ENCODE measurements around the gene CDCP2.
"Not testable (repeated sequence)": the region's sequence is repeated elsewhere in the genome, so short reads cannot be mapped to it uniquely, and the experiment has no call there.

Gene CDCP2

DNA sequence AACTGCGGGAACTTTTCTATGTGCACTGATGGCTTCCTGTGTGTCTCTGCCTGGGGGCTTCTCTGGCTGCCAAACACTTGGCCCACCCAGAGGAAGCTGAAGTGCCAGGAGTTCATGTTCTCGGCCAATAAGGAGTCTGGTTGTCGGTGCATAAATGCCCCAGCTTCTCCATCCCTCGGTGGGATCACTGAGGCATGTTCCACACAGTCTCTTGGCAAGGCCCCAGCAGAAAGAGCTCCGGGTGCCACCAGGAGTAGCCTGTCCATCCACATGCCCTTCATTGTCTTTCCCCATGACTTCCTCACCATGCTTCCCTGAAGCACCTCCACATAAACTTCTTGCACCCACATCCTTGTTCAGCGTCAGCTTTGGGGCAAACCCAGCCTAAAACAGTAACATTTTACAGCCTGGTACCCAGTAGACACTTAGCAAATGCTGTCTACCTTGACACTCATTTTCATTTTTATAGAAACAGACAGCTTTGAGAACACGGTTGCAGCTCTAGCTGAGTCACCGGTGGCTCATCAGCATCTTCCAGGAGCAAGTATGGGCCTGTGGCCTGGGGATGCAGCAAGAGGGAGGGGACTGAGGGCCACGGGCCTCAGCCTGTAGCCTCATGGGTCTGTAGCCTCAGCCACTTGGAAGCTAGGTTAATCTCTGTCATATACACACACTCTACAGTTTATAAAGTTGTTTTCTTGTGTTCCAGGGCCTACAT is 14.8 kb upstream of the CDCP2 start:
- H3K9me3 ChIP-seq (ENCODE audit: control insufficient read depth, low read length) = no peaks in the 10 kb centered on the region
- H3K27ac ChIP-seq (ENCODE audit: low read depth, low read length, severe bottlenecking) = no peak overlapping the region
- no peaks in the 10 kb centered on the region for H3K36me3 ChIP-seq (ENCODE audit: control insufficient read depth, insufficient read depth, low read length)
- 91 to 95% methylated on average over 7 to 8 of the region's 9 CpGs for WGBS, 2 experiments (ENCODE audit: insufficient coverage in 2 of 2)
- H3K4me1 ChIP-seq (ENCODE audit: control insufficient read depth, insufficient read depth, low read length, poor library complexity, severe bottlenecking) = peaks cover 10% of the 10 kb centered on the region
- H3K4me3 ChIP-seq (ENCODE audit: extremely low read depth, insufficient read depth, low read length, poor library complexity, severe bottlenecking) = no peak overlapping the region

DNA sequence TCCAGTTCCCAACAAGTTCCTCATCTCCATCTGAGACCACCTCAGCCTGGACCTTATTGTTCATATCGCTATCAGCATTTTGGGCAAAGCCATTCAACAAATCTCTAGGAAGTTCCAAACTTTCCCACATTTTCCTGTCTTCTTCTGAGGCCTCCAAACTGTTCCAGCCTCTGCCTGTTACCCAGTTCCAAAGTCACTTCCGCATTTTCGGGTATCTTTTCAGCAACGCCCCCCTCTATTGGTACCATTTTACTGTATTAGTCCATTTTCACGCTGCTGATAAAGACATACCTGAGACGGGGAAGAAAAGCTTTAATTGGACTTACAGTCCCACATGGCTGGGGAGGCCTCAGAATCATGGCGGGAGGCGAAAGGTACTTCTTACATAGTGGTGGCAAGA is 13.6 kb upstream of the CDCP2 start:
- not testable (repeated sequence) for H3K9me3 ChIP-seq (ENCODE audit: control insufficient read depth, low read length); H3K4me1 ChIP-seq (ENCODE audit: control insufficient read depth, insufficient read depth, low read length, poor library complexity, severe bottlenecking); H3K36me3 ChIP-seq (ENCODE audit: control insufficient read depth, insufficient read depth, low read length); H3K27ac ChIP-seq (ENCODE audit: low read depth, low read length, severe bottlenecking); H3K4me3 ChIP-seq (ENCODE audit: extremely low read depth, insufficient read depth, low read length, poor library complexity, severe bottlenecking)
- WGBS, 2 experiments (ENCODE audit: insufficient coverage in 2 of 2) = 96 to 100% methylated on average over 4 to 7 of the region's 8 CpGs

DNA sequence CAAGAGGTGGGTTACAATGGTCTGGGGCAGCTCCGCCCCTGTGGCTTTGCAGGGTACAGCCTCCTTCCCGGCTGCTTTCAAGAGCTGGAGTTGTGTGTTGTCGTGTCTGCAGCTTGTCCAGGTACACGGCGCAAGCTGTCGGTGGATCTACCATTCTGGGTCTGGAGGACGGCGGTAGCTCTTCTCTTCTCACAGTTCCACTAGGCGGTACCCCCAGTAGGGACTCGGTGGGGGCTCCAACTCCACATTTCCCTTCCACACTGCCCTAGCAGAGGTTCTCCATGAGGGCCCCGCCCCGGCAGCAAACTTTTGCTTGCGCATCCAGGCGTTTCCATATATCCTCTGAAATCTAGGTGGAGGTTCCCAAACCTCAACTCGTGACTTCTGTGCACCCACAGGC is 12.3 kb upstream of the CDCP2 start:
- Histone ChIP-seq H3K4me1 (ENCODE audit: control insufficient read depth, insufficient read depth, low read length, poor library complexity, severe bottlenecking) (peaks cover 11% of the 10 kb centered on the region), H3K36me3 (ENCODE audit: control insufficient read depth, insufficient read depth, low read length) (no peaks in the 10 kb centered on the region), H3K27ac (ENCODE audit: low read depth, low read length, severe bottlenecking) (no peak overlapping the region), H3K9me3 (ENCODE audit: control insufficient read depth, low read length) (no peaks in the 10 kb centered on the region), H3K4me3 (ENCODE audit: extremely low read depth, insufficient read depth, low read length, poor library complexity, severe bottlenecking) (no peak overlapping the region)
- 96 to 97% methylated on average over 14 of the region's 15 CpGs for WGBS, 2 experiments (ENCODE audit: insufficient coverage in 2 of 2)

DNA sequence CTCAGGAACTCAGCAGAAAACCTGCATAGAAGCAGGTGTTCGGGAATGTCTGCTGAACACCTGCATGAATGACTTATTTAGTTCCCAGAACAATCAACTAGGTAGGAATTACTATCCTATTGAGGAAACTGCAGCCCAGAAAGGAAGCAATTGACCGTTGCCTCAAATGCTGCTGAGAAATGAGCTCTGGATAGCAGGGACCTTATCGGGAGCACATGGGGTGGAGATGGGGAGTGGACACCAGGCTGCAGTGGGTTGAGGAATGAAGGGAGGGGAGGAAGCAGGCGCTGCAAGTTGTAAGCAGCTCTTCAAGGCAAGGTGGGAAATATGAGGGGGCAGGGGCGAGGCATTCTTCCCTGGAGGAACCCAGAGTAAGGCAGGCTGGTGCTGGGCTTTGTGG is 10.8 kb upstream of the CDCP2 start:
- Histone ChIP-seq H3K4me1 (ENCODE audit: control insufficient read depth, insufficient read depth, low read length, poor library complexity, severe bottlenecking) (peaks cover 13% of the 10 kb centered on the region), H3K9me3 (ENCODE audit: control insufficient read depth, low read length) (no peaks in the 10 kb centered on the region), H3K36me3 (ENCODE audit: control insufficient read depth, insufficient read depth, low read length) (no peaks in the 10 kb centered on the region), H3K4me3 (ENCODE audit: extremely low read depth, insufficient read depth, low read length, poor library complexity, severe bottlenecking) (no peak overlapping the region), H3K27ac (ENCODE audit: low read depth, low read length, severe bottlenecking) (no peak overlapping the region)
- 94 to 95% methylated on average over 4 to 5 of the region's 5 CpGs for WGBS, 2 experiments (ENCODE audit: insufficient coverage in 2 of 2)

DNA sequence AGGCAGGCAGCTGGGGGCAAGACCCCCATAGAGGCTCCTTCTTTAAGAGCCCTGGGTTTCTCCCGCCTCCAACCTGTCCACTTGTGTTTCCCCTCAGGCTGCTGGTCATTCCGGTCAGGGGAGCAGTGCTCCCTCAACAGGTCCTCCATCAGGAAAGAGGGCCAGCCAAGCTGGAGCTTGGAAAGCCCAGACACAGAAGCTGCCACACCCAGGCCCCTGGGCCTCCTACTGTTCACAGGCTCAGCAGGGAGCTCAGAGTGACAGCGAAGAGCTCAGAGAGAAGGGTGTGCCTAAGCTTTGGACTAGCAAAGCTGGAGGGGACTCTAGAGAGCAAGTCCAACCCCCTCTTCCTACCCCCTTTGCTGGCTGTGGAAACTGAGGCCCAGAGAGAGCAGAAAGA is 10.3 kb upstream of the CDCP2 start:
- H3K9me3 ChIP-seq (ENCODE audit: control insufficient read depth, low read length) = no peaks in the 10 kb centered on the region
- peaks cover 13% of the 10 kb centered on the region for H3K4me1 ChIP-seq (ENCODE audit: control insufficient read depth, insufficient read depth, low read length, poor library complexity, severe bottlenecking)
- WGBS, 2 experiments (ENCODE audit: insufficient coverage in 2 of 2) = 87 to 96% methylated on average over 2 to 3 of the region's 3 CpGs
- no peak overlapping the region for H3K27ac ChIP-seq (ENCODE audit: low read depth, low read length, severe bottlenecking)
- no peaks in the 10 kb centered on the region for H3K36me3 ChIP-seq (ENCODE audit: control insufficient read depth, insufficient read depth, low read length)
- H3K4me3 ChIP-seq (ENCODE audit: extremely low read depth, insufficient read depth, low read length, poor library complexity, severe bottlenecking) = no peak overlapping the region

DNA sequence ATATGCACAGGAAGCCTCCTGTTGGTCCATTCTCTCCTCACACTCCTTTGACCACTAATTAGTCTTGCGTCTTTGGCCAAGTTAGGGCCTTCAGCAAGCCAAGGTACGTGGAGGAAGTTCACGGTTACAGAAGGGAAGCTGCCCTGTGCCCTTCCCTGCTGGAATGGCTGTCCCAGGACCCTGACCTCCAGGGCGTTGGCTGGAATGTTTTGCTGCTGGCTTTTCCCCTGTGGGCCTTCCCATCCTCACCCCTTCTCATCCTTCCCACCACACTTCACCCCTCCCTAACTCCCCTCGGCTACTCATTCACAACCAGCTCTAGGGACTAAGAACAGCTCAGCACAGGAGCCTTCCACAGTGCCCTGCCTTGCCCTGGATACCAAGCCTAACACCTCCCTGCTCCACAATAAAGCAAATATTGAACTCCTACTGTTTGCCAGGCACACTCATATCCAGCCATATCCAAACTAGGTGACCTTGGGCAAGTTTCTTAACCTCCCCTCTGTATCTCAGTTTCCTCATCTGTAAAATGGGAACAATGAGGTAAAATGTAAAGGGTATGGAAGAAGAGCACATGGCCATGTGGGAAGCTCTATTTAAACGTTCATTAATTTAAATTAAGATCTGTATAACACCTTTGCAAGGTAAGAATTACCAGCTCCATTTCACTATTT is 8.8 kb upstream of the CDCP2 start:
- Histone ChIP-seq H3K9me3 (ENCODE audit: control insufficient read depth, low read length) (no peaks in the 10 kb centered on the region), H3K4me3 (ENCODE audit: extremely low read depth, insufficient read depth, low read length, poor library complexity, severe bottlenecking) (no peak overlapping the region), H3K36me3 (ENCODE audit: control insufficient read depth, insufficient read depth, low read length) (no peaks in the 10 kb centered on the region), H3K27ac (ENCODE audit: low read depth, low read length, severe bottlenecking) (no peak overlapping the region), H3K4me1 (ENCODE audit: control insufficient read depth, insufficient read depth, low read length, poor library complexity, severe bottlenecking) (peaks cover 9% of the 10 kb centered on the region)
- 92 to 100% methylated on average over 4 to 5 of the region's 6 CpGs for WGBS, 2 experiments (ENCODE audit: insufficient coverage in 2 of 2)

DNA sequence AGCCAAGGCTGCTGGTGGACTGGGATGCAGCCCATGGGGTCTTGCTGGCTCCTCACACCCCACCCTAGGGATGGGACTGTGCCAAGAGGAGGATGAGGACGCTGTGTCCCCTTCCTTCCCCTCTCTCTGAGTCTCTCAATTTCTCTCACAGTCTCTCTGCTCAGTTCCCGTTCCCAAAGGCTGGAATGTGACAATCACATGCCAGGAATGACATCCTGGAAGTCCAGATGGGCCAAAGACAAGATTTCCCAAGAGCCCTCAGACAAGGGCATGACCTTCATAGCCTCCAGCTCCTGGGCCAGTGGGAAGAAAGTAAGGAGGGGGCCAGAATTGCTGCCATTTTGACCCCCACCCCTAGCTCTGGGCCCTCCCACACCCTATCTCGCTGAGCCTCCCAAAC is 7.6 kb upstream of the CDCP2 start:
- H3K36me3 ChIP-seq (ENCODE audit: control insufficient read depth, insufficient read depth, low read length) = no peaks in the 10 kb centered on the region
- H3K27ac ChIP-seq (ENCODE audit: low read depth, low read length, severe bottlenecking) = no peak overlapping the region
- H3K4me1 ChIP-seq (ENCODE audit: control insufficient read depth, insufficient read depth, low read length, poor library complexity, severe bottlenecking) = peaks cover 9% of the 10 kb centered on the region
- 60% methylated on average over 2 of the region's 3 CpGs; no CpG with 5 or more reads in 1 of the 2 experiments for WGBS, 2 experiments (ENCODE audit: insufficient coverage in 2 of 2)
- no peaks in the 10 kb centered on the region for H3K9me3 ChIP-seq (ENCODE audit: control insufficient read depth, low read length)
- no peak overlapping the region for H3K4me3 ChIP-seq (ENCODE audit: extremely low read depth, insufficient read depth, low read length, poor library complexity, severe bottlenecking)

DNA sequence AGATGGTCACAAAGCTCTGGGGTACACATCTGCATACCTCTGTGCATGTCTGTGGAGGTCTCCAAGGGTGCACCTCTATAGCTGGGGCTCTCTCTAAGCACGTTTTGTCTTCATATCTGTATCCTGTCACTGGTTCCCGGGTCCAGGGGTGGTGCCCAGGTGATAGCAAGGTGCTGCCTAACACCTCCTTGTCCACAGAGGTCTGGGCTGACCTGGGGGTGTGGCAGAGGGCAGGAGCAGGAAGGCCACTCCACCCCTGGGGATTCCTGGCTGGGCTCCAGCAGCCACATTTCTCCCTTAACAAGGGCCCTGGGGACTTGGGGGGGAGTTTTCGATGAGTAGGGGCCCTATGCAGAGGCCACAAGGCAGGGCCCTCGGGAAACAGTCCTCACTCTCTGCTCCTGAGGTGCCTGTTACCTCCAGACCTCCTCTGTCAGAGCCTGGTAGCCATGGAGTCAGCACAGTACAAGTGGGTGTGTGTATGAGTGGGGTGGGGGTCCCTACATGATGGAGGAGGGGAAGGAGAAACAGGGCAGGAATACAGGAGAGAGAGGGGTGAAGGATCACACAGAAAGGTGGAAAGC is 7.0 kb upstream of the CDCP2 start:
- 89 to 94% methylated on average over 2 to 3 of the region's 4 CpGs for WGBS, 2 experiments (ENCODE audit: insufficient coverage in 2 of 2)
- no peak overlapping the region for H3K4me3 ChIP-seq (ENCODE audit: extremely low read depth, insufficient read depth, low read length, poor library complexity, severe bottlenecking)
- peaks cover 9% of the 10 kb centered on the region for H3K4me1 ChIP-seq (ENCODE audit: control insufficient read depth, insufficient read depth, low read length, poor library complexity, severe bottlenecking)

DNA sequence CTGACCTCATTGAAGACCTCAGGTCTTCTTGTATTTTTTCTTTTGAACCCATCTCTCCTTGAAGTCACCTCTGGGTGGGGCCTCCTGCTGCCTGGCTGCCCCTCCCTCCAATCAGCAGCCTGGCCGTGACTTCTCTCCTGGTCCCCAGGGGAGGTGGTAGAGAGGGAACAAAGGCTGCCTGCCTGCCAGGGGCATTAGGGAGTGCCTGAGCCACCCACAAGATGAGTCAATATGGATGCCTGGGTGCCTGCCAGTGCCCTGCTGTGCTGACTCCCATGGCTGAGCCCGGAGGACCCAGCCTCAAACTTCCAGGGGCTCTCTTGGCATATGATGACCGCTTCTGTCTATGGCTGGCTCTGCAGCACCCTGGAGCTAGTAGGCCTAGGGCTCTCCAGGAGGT is 5.3 kb upstream of the CDCP2 start:
- WGBS, 2 experiments (ENCODE audit: insufficient coverage in 2 of 2) = 79 to 84% methylated on average over 2 to 3 of the region's 3 CpGs
- Histone ChIP-seq H3K9me3 (ENCODE audit: control insufficient read depth, low read length) (no peaks in the 10 kb centered on the region), H3K36me3 (ENCODE audit: control insufficient read depth, insufficient read depth, low read length) (no peaks in the 10 kb centered on the region), H3K4me1 (ENCODE audit: control insufficient read depth, insufficient read depth, low read length, poor library complexity, severe bottlenecking) (peaks cover 13% of the 10 kb centered on the region), H3K4me3 (ENCODE audit: extremely low read depth, insufficient read depth, low read length, poor library complexity, severe bottlenecking) (no peak overlapping the region), H3K27ac (ENCODE audit: low read depth, low read length, severe bottlenecking) (no peak overlapping the region)

More for the DNA sequence above, 7.0 kb upstream of the CDCP2 start:
- H3K36me3 ChIP-seq (ENCODE audit: control insufficient read depth, insufficient read depth, low read length) = no peaks in the 10 kb centered on the region
- no peak overlapping the region for H3K27ac ChIP-seq (ENCODE audit: low read depth, low read length, severe bottlenecking)
- no peaks in the 10 kb centered on the region for H3K9me3 ChIP-seq (ENCODE audit: control insufficient read depth, low read length)

DNA sequence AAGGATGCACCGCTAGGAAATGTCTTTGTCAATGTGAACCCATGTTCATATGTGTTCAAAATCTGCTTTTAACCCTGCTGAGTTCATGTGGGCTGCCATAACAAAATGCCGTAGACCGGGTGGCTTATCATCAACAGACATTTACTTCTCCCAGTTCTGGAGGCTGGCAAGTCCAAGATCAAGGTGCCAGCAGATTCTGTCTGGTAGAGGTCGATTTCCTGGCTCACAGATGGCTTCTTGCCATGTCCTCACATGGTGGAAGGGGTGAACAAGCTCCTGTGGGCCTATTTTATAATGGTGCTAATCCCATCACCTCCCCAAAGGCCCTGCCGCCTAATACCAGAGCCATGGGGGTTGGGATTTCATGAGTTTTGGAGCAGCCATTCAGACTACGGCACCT is 4.6 kb upstream of the CDCP2 start:
- Histone ChIP-seq H3K27ac (ENCODE audit: low read depth, low read length, severe bottlenecking) (no peak overlapping the region), H3K9me3 (ENCODE audit: control insufficient read depth, low read length) (no peaks in the 10 kb centered on the region), H3K36me3 (ENCODE audit: control insufficient read depth, insufficient read depth, low read length) (no peaks in the 10 kb centered on the region), H3K4me1 (ENCODE audit: control insufficient read depth, insufficient read depth, low read length, poor library complexity, severe bottlenecking) (peaks cover 13% of the 10 kb centered on the region), H3K4me3 (ENCODE audit: extremely low read depth, insufficient read depth, low read length, poor library complexity, severe bottlenecking) (no peak overlapping the region)
- WGBS, 2 experiments (ENCODE audit: insufficient coverage in 2 of 2) = 68 to 85% methylated on average over 4 of the region's 6 CpGs

DNA sequence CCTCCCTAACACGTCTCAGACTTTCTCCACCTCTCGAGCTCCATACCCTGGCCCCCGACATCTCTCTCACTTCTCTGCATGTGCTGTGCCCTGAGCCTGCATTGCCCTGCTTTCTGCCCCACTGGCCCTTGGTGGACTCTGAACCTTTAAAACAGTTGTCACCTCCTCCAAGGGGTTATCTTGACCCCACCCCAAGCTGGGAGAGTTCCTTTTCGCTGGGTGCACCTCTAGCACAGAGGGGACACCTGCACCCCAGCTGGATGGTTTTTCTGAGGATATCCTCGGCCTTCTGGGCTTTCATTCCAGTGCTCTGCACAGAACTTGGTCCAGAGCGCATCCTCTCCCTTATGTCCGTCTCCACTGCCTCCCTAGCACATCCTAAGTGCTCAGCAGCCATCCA is 4.2 kb upstream of the CDCP2 start:
- no peak overlapping the region for H3K27ac ChIP-seq (ENCODE audit: low read depth, low read length, severe bottlenecking)
- H3K9me3 ChIP-seq (ENCODE audit: control insufficient read depth, low read length) = no peaks in the 10 kb centered on the region
- no peaks in the 10 kb centered on the region for H3K36me3 ChIP-seq (ENCODE audit: control insufficient read depth, insufficient read depth, low read length)
- H3K4me1 ChIP-seq (ENCODE audit: control insufficient read depth, insufficient read depth, low read length, poor library complexity, severe bottlenecking) = peaks cover 13% of the 10 kb centered on the region
- WGBS, 2 experiments (ENCODE audit: insufficient coverage in 2 of 2) = 80 to 84% methylated on average over 7 of the region's 7 CpGs
- H3K4me3 ChIP-seq (ENCODE audit: extremely low read depth, insufficient read depth, low read length, poor library complexity, severe bottlenecking) = no peak overlapping the region
